Measurements from ENCODE around the gene LARP4B.

The LARP4B gene

GRCh38 chr10:917999-918398 is 13.5 kb downstream of the LARP4B start (continued):
- TF ChIP-seq, protein P1, sequence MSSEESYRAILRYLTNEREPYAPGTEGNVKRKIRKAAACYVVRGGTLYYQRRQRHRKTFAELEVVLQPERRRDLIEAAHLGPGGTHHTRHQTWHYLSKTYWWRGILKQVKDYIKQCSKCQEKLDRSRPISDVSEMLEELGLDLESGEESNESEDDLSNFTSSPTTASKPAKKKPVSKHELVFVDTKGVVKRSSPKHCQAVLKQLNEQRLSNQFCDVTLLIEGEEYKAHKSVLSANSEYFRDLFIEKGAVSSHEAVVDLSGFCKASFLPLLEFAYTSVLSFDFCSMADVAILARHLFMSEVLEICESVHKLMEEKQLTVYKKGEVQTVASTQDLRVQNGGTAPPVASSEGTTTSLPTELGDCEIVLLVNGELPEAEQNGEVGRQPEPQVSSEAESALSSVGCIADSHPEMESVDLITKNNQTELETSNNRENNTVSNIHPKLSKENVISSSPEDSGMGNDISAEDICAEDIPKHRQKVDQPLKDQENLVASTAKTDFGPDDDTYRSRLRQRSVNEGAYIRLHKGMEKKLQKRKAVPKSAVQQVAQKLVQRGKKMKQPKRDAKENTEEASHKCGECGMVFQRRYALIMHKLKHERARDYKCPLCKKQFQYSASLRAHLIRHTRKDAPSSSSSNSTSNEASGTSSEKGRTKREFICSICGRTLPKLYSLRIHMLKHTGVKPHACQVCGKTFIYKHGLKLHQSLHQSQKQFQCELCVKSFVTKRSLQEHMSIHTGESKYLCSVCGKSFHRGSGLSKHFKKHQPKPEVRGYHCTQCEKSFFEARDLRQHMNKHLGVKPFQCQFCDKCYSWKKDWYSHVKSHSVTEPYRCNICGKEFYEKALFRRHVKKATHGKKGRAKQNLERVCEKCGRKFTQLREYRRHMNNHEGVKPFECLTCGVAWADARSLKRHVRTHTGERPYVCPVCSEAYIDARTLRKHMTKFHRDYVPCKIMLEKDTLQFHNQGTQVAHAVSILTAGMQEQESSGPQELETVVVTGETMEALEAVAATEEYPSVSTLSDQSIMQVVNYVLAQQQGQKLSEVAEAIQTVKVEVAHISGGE (tag by site-specific recombination; conservative IDR thresholded peaks at IDR 0.05; ENCODE audit: low read depth), result no peak
- TF ChIP-seq, protein P2, sequence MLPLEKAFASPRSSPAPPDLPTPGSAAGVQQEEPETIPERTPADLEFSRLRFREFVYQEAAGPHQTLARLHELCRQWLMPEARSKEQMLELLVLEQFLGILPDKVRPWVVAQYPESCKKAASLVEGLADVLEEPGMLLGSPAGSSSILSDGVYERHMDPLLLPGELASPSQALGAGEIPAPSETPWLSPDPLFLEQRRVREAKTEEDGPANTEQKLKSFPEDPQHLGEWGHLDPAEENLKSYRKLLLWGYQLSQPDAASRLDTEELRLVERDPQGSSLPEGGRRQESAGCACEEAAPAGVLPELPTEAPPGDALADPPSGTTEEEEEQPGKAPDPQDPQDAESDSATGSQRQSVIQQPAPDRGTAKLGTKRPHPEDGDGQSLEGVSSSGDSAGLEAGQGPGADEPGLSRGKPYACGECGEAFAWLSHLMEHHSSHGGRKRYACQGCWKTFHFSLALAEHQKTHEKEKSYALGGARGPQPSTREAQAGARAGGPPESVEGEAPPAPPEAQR (tag by site-specific recombination; IDR thresholded peaks at IDR 0.05), result no peak
- no peak for TF ChIP-seq ZSCAN16 (tag by site-specific recombination; IDR thresholded peaks at IDR 0.05)
- TF ChIP-seq, protein P3, sequence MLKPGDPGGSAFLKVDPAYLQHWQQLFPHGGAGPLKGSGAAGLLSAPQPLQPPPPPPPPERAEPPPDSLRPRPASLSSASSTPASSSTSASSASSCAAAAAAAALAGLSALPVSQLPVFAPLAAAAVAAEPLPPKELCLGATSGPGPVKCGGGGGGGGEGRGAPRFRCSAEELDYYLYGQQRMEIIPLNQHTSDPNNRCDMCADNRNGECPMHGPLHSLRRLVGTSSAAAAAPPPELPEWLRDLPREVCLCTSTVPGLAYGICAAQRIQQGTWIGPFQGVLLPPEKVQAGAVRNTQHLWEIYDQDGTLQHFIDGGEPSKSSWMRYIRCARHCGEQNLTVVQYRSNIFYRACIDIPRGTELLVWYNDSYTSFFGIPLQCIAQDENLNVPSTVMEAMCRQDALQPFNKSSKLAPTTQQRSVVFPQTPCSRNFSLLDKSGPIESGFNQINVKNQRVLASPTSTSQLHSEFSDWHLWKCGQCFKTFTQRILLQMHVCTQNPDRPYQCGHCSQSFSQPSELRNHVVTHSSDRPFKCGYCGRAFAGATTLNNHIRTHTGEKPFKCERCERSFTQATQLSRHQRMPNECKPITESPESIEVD (tag by site-specific recombination; IDR thresholded peaks at IDR 0.05), result peak; percentile 96
- peak; percentile 58; the same call in 1 of the 2 replicates for TF ChIP-seq HIC1 (tag by site-specific recombination; IDR thresholded peaks at IDR 0.05)
- TF ChIP-seq BCL6B (tag by site-specific recombination; IDR thresholded peaks at IDR 0.05), result no peak
- no peak for TF ChIP-seq GLI4 (tag by site-specific recombination; IDR thresholded peaks at IDR 0.05)
- TF ChIP-seq ZFHX2 (tag by site-specific recombination; conservative IDR thresholded peaks at IDR 0.05), result no peak
- no peak for TF ChIP-seq ZNF26 (tag by site-specific recombination; IDR thresholded peaks at IDR 0.05)
- no peak for TF ChIP-seq YY2 (tag by site-specific recombination; IDR thresholded peaks at IDR 0.05)
- no peak for TF ChIP-seq EGR2 (tag by site-specific recombination; IDR thresholded peaks at IDR 0.05; ENCODE audit: low read depth)
- no peak for TF ChIP-seq ZNF747 (tag by site-specific recombination; IDR thresholded peaks at IDR 0.05)
- no peak for TF ChIP-seq ZNF211 (tag by site-specific recombination; IDR thresholded peaks at IDR 0.05; ENCODE audit: low read depth)
- TF ChIP-seq ZNF792 (tag by site-specific recombination; IDR thresholded peaks at IDR 0.05), result no peak
- TF ChIP-seq ZNF629 (tag by site-specific recombination; IDR thresholded peaks at IDR 0.05), result no peak
- no peak for TF ChIP-seq ZNF510 (tag by site-specific recombination; IDR thresholded peaks at IDR 0.05; ENCODE audit: insufficient replicate concordance)
- no peak for TF ChIP-seq ZNF571 (tag by site-specific recombination; IDR thresholded peaks at IDR 0.05)
- TF ChIP-seq ZNF174 (tag by site-specific recombination; IDR thresholded peaks at IDR 0.05), result no peak
- no peak for TF ChIP-seq ZNF10 (tag by site-specific recombination; IDR thresholded peaks at IDR 0.05)
- peak; percentile 70 for TF ChIP-seq FEZF1 (tag by site-specific recombination; IDR thresholded peaks at IDR 0.05)
- no peak for TF ChIP-seq ZBTB6 (tag by site-specific recombination; IDR thresholded peaks at IDR 0.05)
- no peak for TF ChIP-seq ZNF274 (IDR thresholded peaks at IDR 0.05; ENCODE audit: low read length)
- no peak for TF ChIP-seq ZNF274 (tag by site-specific recombination; IDR thresholded peaks at IDR 0.05; ENCODE audit: borderline replicate concordance)
- TF ChIP-seq PRDM4 (tag by site-specific recombination; IDR thresholded peaks at IDR 0.05), result peak; percentile 89
- 0 out of 2 replicates have a peak, but pooled peaks have one; percentile 12 for TF ChIP-seq OSR2 (tag by site-specific recombination; IDR thresholded peaks at IDR 0.05)
